GM19328 (cell line): ENCODE measurements around the gene CELSR1.

ENCODE experiments used
- ATAC-seq: cut with Tn5 transposase; IDR thresholded peaks from one replicate; pipeline ENCODE4 v1.9.1; 2021; ENCODE audit warnings: mild to moderate bottlenecking, moderate library complexity; ENCODE audit not compliant: unreplicated experiment

Gene CELSR1

GRCh38 chr22:46356496-46357480 lies 180.6 kb downstream of the CELSR1 start:
- no peak for ATAC-seq

GRCh38 chr22:46355996-46356471 lies 181.4 kb downstream of the CELSR1 start:
- no peak for ATAC-seq

- ATAC-seq = no peak
Measured at GRCh38 chr22:46355369-46355995, 181.9 kb downstream of the CELSR1 start.

DNA sequence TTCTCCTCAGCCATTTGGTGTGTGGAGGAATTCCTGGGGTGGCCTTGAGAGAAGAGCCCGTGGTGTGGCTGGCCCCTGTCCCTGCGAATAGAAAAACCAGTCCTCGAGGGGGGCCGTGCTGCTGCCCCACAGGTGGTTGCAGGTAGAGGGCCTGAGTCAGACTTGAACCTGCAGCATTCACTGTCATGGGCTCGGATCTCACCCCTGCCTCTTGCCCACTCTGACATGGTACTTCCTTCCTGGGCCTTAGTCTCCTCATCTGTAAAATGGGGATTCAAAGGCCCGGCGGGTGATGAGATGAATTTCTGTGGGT lies 182.5 kb downstream of the CELSR1 start:
- no peak for ATAC-seq

- ATAC-seq = no peak
Measured at GRCh38 chr22:46354176-46354992, 183.0 kb downstream of the CELSR1 start.

DNA sequence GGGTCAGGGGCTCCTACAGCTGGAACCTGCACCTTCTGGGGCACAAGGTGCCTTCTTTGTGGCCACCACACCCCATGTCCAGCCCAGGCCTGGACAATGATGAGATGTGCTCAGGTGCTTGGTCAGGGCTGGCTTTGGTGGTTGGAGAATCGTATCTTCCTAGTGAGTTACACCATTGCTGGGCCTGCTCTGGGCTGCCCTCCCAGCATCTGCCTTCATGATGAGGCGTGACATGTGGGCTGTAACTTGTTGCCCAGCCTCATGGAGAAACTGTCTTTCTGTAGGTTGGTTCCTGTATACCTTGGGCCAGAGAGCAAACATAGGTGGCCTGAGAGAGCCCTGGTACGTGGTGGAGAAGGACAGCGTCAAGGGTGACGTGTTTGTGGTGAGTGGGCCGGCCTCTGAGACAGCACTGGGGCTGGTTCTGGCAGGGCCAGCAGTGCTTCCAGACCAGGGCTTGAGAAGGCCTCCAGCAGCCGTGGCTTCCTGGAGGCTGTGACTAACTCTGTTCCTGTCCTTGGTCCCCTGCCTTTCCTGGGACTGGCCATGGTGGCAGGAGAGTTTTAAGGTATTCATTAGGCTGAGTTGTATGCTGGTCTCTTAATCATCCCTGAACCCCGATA lies 183.8 kb downstream of the CELSR1 start:
- no peak for ATAC-seq

- ATAC-seq = no peak
Measured at GRCh38 chr22:46352691-46353386, 184.6 kb downstream of the CELSR1 start.

- ATAC-seq = no peak
Measured at GRCh38 chr22:46352276-46352675, 185.1 kb downstream of the CELSR1 start.

DNA sequence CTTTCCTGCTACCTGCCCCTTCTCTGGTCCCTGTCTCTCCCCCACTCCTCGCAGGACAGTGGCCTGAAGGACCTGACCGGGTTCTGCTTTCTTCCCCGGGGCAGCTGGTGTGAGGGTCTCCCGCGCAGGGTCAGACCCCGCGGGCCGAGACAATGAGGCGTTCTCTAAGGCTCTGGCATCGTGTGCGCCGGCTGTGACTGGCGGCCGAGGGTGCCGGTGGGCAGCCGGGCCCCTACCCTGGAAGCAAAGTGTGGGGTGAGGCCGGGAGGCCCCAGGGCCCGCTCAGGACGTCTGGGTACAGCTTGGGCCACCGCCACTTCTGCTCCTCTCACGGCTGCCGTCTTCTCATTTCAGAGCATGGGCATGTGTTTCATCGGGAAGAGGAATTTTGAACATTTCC lies 185.7 kb downstream of the CELSR1 start:
- ATAC-seq = no peak

DNA sequence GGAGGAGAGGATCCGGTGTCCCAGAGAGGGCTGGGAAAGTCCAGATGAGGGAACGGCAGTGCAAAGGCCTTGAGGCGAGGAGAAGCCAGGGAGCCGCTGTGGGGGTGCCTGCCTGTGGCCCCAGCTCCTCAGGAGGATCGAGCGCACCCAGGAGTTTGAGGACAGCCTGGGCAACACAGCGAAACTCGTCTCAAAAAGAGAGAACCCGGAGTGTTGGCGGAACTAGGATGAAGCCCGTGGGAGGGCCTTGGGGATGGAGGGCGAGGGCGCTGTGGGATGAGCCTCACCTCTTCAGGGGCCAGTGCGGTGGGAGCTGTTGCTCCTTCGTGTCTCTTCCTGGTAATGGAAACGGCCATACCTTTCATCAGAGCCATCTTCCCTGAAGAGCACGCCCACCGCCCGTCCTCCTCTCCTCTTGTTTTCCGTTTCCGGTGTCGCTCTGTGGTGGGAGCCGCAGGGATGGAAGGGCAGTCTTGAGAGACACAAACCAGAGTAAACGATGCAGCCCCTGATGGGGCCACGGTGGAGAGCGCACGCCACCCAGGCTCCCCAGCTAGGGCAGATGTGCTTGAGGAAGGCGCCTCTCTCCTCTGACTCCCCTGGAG lies 186.2 kb downstream of the CELSR1 start:
- ATAC-seq = no peak

DNA sequence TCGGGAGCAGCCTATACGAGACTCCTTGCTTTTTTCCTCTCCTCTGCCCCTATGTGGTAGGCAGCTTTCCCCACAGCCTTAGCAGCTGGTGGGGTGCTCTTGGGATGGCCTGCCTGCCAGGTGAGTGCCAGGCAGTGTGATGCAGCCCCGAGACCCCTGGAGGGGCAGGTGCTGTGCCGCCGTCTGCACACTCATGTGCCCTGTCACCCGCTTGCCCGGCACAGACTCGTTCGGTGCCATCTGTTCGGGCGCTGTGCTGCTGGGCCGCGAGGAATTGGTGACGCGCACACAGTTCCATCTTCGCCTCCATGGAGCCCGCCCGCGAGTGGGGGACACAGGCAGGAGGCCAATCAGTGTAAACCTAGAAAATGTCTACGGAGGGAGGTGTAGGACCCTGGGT lies 186.8 kb downstream of the CELSR1 start:
- no peak for ATAC-seq

GRCh38 chr22:46350121-46350520 lies 187.3 kb downstream of the CELSR1 start:
- no peak for ATAC-seq

DNA sequence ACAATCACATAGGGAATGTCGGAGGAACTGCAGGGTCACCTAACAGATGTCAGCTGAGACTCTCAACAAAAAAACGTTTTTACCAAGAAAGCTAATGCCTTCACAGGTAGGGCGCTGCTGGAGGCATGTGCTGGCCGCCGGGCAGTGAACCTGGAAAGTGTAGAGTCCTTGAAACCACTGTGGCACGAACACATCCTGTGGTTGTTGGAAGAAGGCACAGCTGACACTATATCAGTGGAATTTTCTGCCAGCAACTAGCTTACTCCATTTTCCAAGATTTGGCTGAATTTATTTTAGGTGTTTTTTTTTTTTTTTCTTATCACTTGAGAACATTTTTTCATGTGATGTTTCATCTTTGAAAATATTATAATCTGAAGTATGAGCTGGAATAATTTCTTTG lies 187.7 kb downstream of the CELSR1 start:
- ATAC-seq = no peak

- no peak for ATAC-seq
Measured at GRCh38 chr22:46349238-46349637, 188.2 kb downstream of the CELSR1 start.

- ATAC-seq = no peak
Measured at GRCh38 chr22:46348099-46348695, 189.2 kb downstream of the CELSR1 start.

DNA sequence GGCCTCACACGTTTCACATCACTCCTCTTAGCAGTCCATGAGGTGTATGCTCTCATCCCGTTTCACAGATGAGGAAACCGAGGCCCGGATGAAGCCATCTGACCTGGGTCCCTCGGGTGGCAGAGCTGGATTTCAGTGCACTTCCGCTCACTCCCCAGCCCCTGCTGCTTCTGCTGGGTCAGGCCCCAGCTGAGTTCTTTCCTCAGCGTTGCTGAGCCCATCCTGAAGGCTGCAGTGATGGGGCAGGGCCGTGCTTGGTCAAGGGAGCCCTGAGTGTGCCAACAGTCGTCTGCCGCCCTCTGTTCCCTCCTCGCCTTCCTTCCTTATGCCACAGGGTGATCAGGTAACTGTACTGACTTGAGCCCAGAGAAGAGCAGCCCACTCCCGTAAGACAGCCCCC lies 189.8 kb downstream of the CELSR1 start:
- no peak for ATAC-seq

GRCh38 chr22:46346680-46347405 lies 190.6 kb downstream of the CELSR1 start:
- no peak for ATAC-seq

- ATAC-seq = no peak
Measured at GRCh38 chr22:46340676-46341075, 196.7 kb downstream of the CELSR1 start.

- no peak for ATAC-seq
Measured at GRCh38 chr22:46339956-46340355, 197.5 kb downstream of the CELSR1 start.
